PC-9 (cell line): ENCODE data around the gene MDM4.

Source experiments
- EZH2 ChIP-seq: fragments of 200-600 bp; sonication (generic); IDR thresholded peaks from 2 replicates; pipeline ENCODE4 v1.8.0; 2017; ENCODE audit warnings: antibody characterized with exemption, low read depth
- TF ChIP-seq, protein P1 (sequence below): fragments of 200-600 bp; sonication (generic); conservative IDR thresholded peaks from 2 replicates; pipeline ENCODE4 v1.6.1; 2017; ENCODE audit warnings: mixed run types, antibody characterized with exemption, mild to moderate bottlenecking, moderate library complexity

- TF ChIP-seq, protein P1, sequence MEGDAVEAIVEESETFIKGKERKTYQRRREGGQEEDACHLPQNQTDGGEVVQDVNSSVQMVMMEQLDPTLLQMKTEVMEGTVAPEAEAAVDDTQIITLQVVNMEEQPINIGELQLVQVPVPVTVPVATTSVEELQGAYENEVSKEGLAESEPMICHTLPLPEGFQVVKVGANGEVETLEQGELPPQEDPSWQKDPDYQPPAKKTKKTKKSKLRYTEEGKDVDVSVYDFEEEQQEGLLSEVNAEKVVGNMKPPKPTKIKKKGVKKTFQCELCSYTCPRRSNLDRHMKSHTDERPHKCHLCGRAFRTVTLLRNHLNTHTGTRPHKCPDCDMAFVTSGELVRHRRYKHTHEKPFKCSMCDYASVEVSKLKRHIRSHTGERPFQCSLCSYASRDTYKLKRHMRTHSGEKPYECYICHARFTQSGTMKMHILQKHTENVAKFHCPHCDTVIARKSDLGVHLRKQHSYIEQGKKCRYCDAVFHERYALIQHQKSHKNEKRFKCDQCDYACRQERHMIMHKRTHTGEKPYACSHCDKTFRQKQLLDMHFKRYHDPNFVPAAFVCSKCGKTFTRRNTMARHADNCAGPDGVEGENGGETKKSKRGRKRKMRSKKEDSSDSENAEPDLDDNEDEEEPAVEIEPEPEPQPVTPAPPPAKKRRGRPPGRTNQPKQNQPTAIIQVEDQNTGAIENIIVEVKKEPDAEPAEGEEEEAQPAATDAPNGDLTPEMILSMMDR: no peak
- no peak for TF ChIP-seq EZH2
These were observed 39.0 kb upstream of the MDM4 start for GRCh38 chr1:204477036-204477740.
